HG03571 (cell line): ENCODE measurements around the gene LFNG.
"Not testable (repeated sequence)": the region's sequence is repeated elsewhere in the genome, so short reads cannot be mapped to it uniquely, and the experiment has no call there.

Source experiments
- ATAC-seq: cut with Tn5 transposase; IDR thresholded peaks from one replicate; pipeline ENCODE4 v1.9.1; 2021; ENCODE audit not compliant: unreplicated experiment

LFNG gene

DNA sequence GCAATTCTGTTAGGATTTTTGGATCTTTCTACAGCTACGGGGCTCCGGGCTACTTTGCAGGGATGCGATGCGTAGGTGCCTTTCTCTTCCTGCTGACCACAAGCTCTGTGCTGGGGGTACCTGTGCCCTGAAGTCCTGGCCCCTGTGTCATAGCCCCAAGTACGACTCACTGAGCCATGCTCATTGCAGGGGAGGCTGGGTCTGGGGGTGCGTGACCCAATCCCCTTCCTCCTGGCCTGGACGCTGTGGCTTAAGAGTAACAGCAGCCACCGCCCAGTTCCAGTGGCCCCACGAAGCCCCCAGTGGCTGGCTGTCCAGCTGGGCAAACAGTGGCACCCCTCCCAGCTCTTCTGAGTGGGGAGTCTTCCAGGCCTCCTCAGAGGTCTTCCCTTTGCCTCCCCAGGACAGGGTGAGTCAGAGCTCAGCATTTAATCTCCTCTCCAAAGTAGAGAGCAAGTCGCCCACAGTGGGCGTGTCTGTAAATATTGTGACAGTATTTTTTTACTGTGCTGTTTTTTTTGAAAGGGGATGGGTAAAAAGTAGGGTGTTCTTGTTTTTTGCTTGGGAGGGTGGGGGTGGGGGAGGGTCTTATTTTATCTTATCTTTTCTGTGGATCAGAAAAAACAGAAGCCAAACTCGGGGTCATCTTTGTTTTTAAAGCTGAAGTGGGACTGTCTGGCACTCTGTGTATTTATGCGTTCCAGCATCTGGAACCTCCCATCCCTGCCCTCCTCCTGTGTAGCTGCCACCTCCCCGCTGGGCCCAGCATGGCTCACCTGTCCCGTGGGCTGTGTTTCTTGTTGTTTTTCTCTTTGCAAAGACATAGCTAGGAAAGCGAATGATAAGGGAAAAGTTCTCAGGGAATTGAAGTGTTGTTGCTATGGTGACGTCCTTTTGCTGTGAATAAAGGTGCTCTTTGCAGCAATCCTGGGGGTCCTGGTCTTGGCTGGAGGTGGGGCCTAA, 8.2 kb downstream of the LFNG start:
- ATAC-seq = no peak

DNA sequence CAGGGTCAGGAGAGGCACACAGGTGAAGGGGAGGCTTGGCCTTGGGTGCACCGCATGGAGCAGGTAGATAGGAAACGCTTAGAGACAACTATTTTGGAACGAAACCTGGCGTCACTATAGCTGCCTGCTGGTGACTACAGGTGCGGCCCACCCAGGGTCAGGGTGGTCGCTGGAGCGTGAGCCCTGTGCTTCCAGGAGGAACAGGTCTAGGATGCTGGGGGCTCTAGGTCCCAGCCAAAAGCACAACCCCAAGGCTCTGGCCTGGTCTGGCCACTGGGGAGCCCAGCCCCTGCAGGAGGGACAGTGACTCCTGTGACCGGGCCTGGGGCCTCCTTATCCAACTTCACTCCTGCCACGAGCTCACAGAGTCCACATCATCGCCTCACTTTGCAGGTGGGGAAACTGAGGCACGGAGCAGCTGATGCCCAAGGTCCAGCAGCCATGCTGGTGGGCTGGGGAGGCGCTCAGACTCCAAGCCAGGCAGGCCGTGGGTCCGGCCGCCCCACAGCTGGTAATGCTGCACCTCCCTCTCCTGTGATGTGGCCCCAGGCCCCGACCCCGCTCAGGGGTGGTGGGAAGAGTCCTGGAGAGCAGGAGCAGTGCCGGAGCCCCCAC, 9.0 kb downstream of the LFNG start:
- ATAC-seq = no peak

- ATAC-seq = peak; percentile 21
Observed at GRCh38 chr7:2529161-2530070, 9.8 kb downstream of the LFNG start.

- ATAC-seq = peak; percentile 35
Observed at GRCh38 chr7:2530071-2530987, 10.8 kb downstream of the LFNG start.

DNA sequence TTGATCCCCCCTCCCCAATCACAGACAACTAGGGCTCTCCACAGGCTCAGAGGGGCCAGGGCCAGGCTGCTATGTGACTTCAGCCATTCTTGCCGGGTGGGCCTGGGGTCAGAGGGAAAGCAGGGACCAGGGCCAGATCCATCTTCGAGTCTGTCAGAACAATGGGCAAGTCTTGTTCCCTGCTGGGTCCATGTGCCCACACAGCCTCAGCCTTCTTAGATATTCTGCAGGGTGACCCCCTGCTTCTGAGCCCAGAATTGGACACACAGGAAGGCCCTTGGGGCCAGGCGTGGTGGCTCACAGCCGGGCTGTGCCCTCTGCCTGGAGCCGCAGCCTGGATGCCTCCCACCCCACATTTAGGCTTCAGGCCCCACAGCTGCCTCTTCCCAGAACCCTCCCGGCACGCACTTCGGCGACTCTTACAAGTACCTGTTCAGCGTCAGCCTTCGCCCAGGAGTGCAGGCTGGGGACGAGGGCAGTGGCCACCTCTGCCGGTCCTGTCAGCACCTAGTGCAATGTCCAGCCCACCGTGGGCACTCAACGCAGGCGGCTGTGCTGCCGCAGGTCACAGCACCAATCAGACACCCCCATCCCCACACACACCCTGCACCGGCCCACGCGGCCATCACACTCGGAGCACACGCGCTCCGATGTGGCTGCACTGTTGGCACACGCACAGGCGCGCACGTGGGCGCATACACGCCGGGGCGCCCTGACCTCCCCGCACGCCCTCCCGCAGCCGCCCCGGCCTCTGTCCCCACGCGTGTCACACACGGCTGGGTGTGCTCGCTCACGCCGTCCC, 11.6 kb downstream of the LFNG start:
- not testable (repeated sequence) for ATAC-seq

- not testable (repeated sequence) for ATAC-seq
Observed at GRCh38 chr7:2531796-2532110, 12.2 kb downstream of the LFNG start.

DNA sequence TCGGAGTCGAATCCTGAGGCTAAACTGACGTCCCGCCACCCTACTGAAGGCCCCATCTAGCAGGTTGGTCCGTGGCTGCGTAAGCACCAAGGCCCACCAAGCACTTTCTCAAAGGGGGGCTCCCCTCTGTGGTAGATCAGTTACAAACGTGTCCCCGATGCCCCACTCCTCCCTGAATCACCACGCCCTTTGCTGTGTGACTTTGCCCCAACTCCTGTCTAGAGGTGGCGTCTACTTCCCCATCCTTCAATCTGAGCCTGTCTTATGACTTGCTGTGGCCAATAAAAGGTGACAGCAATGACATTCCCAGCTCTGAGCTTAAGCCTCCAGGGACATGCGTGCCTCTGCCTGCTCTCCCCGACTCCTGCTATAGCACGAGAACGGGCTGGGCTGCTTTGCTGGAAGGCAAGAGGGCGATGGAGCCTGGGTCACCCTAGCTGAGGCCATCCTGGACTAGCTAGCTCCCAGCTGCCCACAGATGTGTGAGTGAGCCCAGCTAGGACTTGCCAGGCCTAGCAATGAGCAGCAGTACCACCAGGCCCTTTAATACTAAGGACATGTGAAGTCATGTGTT, 12.7 kb downstream of the LFNG start:
- not testable (repeated sequence) for ATAC-seq

DNA sequence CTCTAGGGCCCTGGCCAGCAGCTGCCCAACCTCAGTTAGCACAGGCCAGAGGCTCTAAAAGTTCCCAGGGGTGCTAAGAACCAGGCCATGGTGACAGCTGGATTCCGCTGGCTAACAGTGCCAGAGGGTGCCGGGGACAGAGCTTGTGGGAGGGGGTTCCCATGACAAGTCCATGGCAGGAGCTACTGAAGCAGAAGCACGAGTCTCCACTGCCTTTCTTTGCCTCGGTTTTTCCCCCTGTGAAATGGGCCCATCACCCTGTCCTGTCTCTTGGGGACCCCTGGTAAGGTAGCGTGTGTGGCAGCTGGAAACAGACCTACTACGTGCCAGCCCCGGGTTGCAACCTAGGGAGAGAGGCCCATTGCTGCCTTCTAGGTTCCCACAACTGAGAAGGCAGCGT, 13.2 kb downstream of the LFNG start:
- ATAC-seq = not testable (repeated sequence)

GRCh38 chr7:2533566-2533965, 14.0 kb downstream of the LFNG start:
- not testable (repeated sequence) for ATAC-seq

DNA sequence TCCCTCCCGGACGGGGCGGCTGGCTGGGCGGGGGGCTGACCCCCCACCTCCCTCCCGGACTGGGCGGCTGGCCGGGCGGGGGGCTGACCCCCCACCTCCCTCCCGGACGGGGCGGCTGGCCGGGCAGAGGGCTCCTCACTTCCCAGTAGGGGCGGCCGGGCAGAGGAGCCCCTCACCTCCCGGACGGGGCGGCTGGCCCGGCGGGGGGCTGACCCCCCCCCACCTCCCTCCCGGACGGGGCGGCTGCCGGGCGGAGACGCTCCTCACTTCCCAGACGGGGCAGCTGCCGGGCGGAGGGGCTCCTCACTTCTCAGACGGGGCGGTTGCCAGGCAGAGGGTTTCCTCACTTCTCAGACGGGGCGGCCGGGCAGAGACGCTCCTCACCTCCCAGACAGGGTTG, 14.6 kb downstream of the LFNG start:
- ATAC-seq = not testable (repeated sequence)

DNA sequence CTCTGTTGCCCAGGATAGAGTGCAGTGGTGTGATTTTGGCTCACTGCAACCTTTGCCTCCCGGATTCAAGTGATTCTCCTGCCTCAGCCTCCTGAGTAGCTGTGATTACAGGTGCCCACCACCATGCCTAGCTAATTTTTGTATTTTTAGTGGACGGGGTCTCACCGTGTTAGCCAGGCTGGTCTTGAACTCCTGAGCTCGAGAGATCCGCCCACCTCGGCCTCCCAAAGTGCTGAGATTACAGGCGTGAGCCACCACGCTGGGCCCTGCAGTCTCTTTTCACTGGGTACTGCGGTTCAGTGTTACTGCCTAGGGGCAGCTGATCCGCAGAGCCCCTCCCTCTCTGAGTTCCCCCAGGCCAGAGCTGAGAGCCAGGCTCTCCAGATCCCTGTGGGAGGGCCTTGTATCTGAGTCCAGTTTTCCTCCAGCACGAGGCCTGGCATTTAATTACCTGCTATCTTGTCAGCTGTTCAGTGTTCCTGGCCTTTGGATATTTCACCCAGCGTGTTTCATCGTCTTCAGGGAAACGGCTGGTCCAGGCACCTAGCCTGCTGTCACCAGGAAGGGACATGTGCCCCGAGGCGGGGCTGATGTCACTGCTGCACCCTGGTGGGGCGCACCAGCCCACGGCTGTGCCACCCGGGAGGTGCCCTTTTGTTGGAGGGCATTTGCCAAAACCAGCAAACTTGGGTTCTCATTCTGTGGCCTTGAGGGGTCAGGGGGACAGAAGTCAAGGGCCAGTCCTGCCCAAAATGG, 16.5 kb downstream of the LFNG start:
- ATAC-seq = not testable (repeated sequence)

- no peak for ATAC-seq
Observed at GRCh38 chr7:2537981-2538851, 18.6 kb downstream of the LFNG start.

- no peak for ATAC-seq
Observed at GRCh38 chr7:2539031-2539911, 19.7 kb downstream of the LFNG start.

GRCh38 chr7:2540133-2540532, 20.6 kb downstream of the LFNG start:
- no peak for ATAC-seq

DNA sequence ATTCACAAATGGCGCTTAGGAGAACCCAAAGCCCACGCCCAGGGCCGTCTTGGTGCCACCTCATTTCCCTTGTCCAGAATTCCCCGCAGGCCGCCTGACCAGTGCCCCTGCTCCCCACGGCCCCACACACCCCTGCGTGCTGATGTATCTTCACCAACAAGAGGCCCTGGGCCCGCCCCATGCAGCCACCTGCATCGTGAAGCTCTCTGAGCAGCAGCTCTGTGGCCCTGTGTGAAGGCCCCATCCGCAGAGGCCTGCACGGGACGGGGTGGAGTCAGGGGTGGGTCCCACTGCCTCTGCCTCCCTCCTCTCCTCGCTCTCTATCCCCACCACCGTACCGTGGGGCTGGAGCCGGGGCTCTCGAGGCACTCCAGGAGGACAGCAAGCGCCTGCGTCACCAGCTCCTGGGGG, 21.1 kb downstream of the LFNG start:
- no peak for ATAC-seq

DNA sequence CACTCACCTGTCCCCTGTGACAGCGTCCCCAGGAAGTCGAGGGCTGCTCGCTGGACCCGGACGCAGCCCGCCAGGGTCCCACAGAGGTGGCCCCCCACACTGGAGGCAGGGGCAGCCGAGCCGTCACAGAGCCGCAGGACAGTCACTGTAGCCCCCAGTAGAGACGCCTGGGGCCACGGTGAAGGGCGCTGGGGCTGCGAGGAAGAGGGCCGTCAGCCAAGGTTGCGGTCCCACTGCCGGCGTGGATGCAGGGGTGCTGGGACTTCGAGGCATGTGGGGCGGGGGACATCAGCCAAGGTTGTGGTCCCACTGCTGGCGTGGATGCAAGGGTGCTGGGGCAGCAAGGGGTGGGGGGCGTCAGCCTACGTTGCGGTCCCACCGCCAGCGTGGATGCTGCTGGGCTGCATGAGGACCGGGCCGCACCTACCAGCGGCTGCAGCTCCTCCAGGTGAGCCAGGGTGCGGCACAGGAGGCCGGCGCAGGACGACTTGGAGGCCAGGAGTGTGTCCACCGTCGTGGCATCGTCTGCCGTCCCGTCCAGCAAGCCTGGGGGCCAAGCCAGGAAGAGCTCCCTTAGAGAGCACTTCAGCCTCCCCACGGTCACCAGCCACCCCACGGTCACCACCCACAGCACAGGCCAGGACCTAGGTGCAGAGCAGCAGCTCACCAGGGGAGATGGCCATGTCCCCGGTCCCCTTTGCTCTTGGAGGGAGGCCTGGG, 21.9 kb downstream of the LFNG start:
- no peak for ATAC-seq
